A673 (cell line): ENCODE measurements around the gene PYM1. TPM values are rescaled to one million over a fixed set of nuclear protein-coding genes. Genes with fewer than 3 reads are reported as not detected.

ENCODE experiments used
- BruUV-seq: library from RNA; stranded (reverse); fragments of 400-500 nt; replicated peaks from 2 replicates; lab custom pipeline; 2021; lab: Mats Ljungman, UMichigan
- CTCF ChIA-PET: fragments of 300-600 bp; sonication (Branson Sonifier 250); formaldehyde crosslinking; loops from one replicate; lab custom pipeline; 2022; ENCODE audit warnings: antibody characterized with exemption; lab: Charles Lee
- POLR2A ChIA-PET: fragments of 300-600 bp; sonication (Branson Sonifier 250); formaldehyde crosslinking; loops from one replicate; lab custom pipeline; 2022; ENCODE audit warnings: antibody characterized with exemption; ENCODE audit not compliant: low non-redundant PET; lab: Charles Lee
- DNase-seq: peaks from one replicate; pipeline ENCODE4 v3.0.0-alpha.2; 2015; ENCODE audit warnings: low spot score
- H3K27ac ChIP-seq: fragments of 200-600 bp; sonication (generic); 2 replicates; pipeline ENCODE4 v1.5.1; 2016; ENCODE audit warnings: mixed run types, low read depth, mild to moderate bottlenecking, mixed read lengths, antibody characterized with exemption, low read length; ENCODE audit not compliant: poor library complexity, severe bottlenecking
- H3K27me3 ChIP-seq: fragments of 200-600 bp; sonication (generic); replicated peaks from 2 replicates; pipeline ENCODE4 v1.6.1; 2017; ENCODE audit warnings: mixed run types, low read depth, mild to moderate bottlenecking, mixed read lengths, antibody characterized with exemption, low read length; ENCODE audit not compliant: insufficient read depth, poor library complexity
- H3K36me3 ChIP-seq: fragments of 200-600 bp; sonication (generic); 2 replicates; pipeline ENCODE4 v1.6.1; 2016; ENCODE audit warnings: mixed run types, mild to moderate bottlenecking, mixed read lengths, antibody characterized with exemption, low read length; ENCODE audit not compliant: insufficient read depth, poor library complexity, severe bottlenecking
- H3K4me1 ChIP-seq: fragments of 200-600 bp; sonication (generic); 2 replicates; pipeline ENCODE4 v1.6.1; 2017; ENCODE audit warnings: mixed run types, mild to moderate bottlenecking, mixed read lengths, antibody characterized with exemption, low read length; ENCODE audit not compliant: insufficient read depth, poor library complexity, severe bottlenecking
- H3K4me3 ChIP-seq: fragments of 200-600 bp; sonication (generic); 2 replicates; pipeline ENCODE4 v1.5.1; 2016; ENCODE audit warnings: low read depth, mixed run types, mild to moderate bottlenecking, mixed read lengths, low read length; ENCODE audit not compliant: poor library complexity, severe bottlenecking
- H3K9me3 ChIP-seq: fragments of 200-600 bp; sonication (generic); 2 replicates; pipeline ENCODE4 v1.6.1; 2016; ENCODE audit warnings: mixed run types, low read depth, mild to moderate bottlenecking, mixed read lengths, antibody characterized with exemption, low read length; ENCODE audit not compliant: poor library complexity, severe bottlenecking
- EZH2 ChIP-seq: fragments of 200-600 bp; sonication (generic); IDR thresholded peaks from 2 replicates; pipeline ENCODE4 v1.6.1; 2017; ENCODE audit warnings: borderline replicate concordance, low read depth, mild to moderate bottlenecking, mixed read lengths, antibody characterized with exemption, low read length; ENCODE audit not compliant: poor library complexity, severe bottlenecking
- intact Hi-C: fragments of 100-400 bp; cut with micrococcal nuclease; formaldehyde crosslinking; loops from one replicate; pipeline ENCODE4 v1.10.0; 2022; ENCODE audit not compliant: unreplicated experiment
- total RNA-seq: library from RNA; stranded (reverse); gene quantifications from 2 replicates; pipeline ENCODE4 v1.2.3, GENCODE V29; 2021
- TF ChIP-seq, protein P1 (sequence below): fragments of 300-800, 200-600 bp; sonication (generic); conservative IDR thresholded peaks from 2 replicates; pipeline ENCODE4 v1.5.1; 2017; ENCODE audit warnings: low read depth, mild to moderate bottlenecking, antibody characterized with exemption, low read length, moderate library complexity, mixed read lengths

Gene PYM1
- total RNA-seq, 1 experiment from 2014 or later, result 24.6 TPM

DNA sequence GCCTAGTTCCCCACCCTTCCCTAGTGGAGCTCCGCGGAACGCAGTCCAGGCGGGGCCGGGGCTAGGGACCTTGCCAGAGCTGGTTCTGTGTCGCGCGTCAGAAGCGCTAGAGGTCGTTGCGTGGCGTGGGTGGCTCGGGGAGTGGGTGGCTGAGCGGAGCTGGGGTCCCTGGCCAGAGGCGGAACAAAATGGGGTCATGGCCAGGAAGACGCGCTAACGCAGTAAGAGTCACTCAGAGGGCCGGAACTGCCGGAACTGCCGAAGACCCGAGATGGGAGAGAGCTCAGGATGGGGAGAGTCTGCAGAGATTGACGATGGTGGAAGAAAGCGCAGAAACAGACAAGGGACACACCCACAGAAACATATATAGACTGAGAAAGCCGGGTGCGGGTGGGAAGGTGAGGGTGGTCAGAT lies 8.1 kb upstream of the PYM1 start:
- Histone ChIP-seq H3K27me3 (no peaks in the 10 kb centered on the region), H3K36me3 (no peaks in the 10 kb centered on the region), H3K4me3 (no peak overlapping the region), H3K27ac (no peak overlapping the region), H3K4me1 (peaks cover 26% of the 10 kb centered on the region), H3K9me3 (no peaks in the 10 kb centered on the region)
- ChIA-PET CTCF (no interaction called here), POLR2A (no interaction called here)
- no TSS peak for BruUV-seq
- intact Hi-C loops, result no loop called here
- no peak for DNase-seq
- TF ChIP-seq, protein P1, sequence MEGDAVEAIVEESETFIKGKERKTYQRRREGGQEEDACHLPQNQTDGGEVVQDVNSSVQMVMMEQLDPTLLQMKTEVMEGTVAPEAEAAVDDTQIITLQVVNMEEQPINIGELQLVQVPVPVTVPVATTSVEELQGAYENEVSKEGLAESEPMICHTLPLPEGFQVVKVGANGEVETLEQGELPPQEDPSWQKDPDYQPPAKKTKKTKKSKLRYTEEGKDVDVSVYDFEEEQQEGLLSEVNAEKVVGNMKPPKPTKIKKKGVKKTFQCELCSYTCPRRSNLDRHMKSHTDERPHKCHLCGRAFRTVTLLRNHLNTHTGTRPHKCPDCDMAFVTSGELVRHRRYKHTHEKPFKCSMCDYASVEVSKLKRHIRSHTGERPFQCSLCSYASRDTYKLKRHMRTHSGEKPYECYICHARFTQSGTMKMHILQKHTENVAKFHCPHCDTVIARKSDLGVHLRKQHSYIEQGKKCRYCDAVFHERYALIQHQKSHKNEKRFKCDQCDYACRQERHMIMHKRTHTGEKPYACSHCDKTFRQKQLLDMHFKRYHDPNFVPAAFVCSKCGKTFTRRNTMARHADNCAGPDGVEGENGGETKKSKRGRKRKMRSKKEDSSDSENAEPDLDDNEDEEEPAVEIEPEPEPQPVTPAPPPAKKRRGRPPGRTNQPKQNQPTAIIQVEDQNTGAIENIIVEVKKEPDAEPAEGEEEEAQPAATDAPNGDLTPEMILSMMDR, result no peak
- no peak for TF ChIP-seq EZH2

DNA sequence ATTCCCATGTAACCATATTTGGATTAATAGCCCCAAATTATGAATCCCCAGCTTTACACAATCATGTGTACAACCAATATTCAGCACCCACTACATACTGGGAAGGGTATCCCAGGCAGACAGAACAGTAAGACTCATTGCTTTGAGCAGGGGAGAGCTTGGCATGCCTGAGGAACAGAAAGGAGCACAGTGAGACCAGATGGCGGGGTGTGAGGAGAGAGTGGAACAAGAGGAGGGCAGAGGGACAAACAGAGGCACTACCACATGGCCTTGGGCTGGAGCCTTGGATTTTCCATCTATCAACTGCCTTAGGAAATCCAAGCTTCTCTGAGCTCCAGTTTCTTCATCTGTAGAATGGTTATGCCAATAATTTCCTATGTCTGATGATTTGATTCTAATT lies 7.1 kb upstream of the PYM1 start:
- H3K4me1 ChIP-seq, result peaks cover 26% of the 10 kb centered on the region
- POLR2A ChIA-PET, result no interaction called here
- no TSS peak for BruUV-seq
- no peaks in the 10 kb centered on the region for H3K27me3 ChIP-seq
- no peak overlapping the region for H3K4me3 ChIP-seq
- H3K9me3 ChIP-seq, result no peaks in the 10 kb centered on the region
- TF ChIP-seq EZH2, result no peak
- TF ChIP-seq, protein P1, result no peak
- H3K36me3 ChIP-seq, result no peaks in the 10 kb centered on the region
- intact Hi-C loops, result no loop called here
- H3K27ac ChIP-seq, result no peak overlapping the region
- no peak for DNase-seq
- CTCF ChIA-PET, result no interaction called here

DNA sequence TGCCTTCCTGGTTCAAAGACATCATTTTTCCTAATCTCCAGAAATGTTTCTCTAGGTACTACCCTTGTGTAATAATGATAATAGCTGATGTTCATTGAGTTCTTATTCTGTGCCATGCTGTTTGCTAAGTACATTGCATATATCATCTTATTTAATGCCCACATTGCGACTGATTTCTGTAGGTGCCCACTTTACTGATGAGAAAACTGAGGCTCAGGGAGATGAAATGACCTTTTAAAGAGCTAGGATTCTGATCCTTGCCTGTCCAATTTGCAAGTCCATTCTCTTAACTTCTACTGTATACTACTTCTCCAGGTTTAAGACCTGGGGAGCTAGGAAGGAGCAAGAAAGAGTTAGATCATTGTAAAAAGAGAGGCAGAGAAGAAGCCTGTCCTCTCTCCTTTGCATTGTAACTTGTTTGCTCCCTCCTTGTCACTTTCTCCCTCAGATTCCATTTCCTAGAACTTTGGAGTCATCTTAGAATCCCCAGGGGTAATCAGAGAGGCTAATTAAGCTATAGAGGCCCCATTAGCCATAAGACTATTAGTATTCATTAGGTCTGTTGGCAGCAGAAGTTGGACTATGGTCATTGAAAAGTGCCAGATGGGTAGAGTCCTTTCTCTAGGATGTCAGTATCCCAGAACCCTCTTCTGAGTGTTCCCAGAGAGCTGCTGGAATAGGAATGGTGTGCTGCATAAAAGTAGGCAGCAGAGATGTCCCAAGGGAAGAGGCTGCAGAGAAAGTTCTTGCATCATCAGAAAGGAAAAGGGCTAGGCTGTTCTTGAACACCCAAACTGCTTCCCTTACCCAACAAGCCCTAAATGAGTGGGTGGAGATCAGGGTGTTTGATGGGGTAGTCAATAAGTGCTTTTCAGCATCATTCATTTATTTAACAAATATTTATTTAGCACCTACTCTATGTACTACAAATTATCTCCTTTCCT lies 6.4 kb upstream of the PYM1 start:
- no TSS peak for BruUV-seq
- no peak for TF ChIP-seq EZH2
- TF ChIP-seq, protein P1, result no peak

More for the DNA sequence above, 6.4 kb upstream of the PYM1 start:
- ChIA-PET POLR2A (no interaction called here), CTCF (no interaction called here)
- no peaks in the 10 kb centered on the region for H3K36me3 ChIP-seq
- DNase-seq, result peak; percentile 50
- no peaks in the 10 kb centered on the region for H3K9me3 ChIP-seq
- no peaks in the 10 kb centered on the region for H3K27me3 ChIP-seq
- intact Hi-C loops, result no loop called here
- no peak overlapping the region for H3K27ac ChIP-seq
- H3K4me3 ChIP-seq, result no peak overlapping the region
- peaks cover 32% of the 10 kb centered on the region for H3K4me1 ChIP-seq
